DOHH2 (cell line): ENCODE data around the gene CDCA3.
"Not testable (repeated sequence)": the region's sequence is repeated elsewhere in the genome, so short reads cannot be mapped to it uniquely, and the experiment has no call there.

Experiments
- H3F3A ChIP-seq: fragments of 200-600 bp; sonication (generic), shearing (Covaris generic); 2 replicates; pipeline ENCODE4 v1.6.0; 2016; ENCODE audit warnings: antibody characterized with exemption, mild to moderate bottlenecking; ENCODE audit not compliant: control insufficient read depth, insufficient read depth
- H3K27ac ChIP-seq: fragments of 200-600 bp; sonication (generic); 2 replicates; pipeline ENCODE4 v1.5.1; 2014; ENCODE audit warnings: low read depth, mild to moderate bottlenecking, low read length, moderate library complexity
- H3K27me3 ChIP-seq: fragments of 200-600 bp; sonication (generic); 2 replicates; pipeline ENCODE4 v1.6.1; 2014; ENCODE audit warnings: mild to moderate bottlenecking, low read length, mixed read lengths; ENCODE audit not compliant: control insufficient read depth
- H3K36me3 ChIP-seq: fragments of 200-600 bp; sonication (generic); 2 replicates; pipeline ENCODE4 v1.6.1; 2014; ENCODE audit warnings: mild to moderate bottlenecking, low read length, moderate library complexity, mixed read lengths; ENCODE audit not compliant: control insufficient read depth
- H3K4me1 ChIP-seq: fragments of 200-600 bp; sonication (generic); 2 replicates; pipeline ENCODE4 v1.6.1; 2014; ENCODE audit warnings: mild to moderate bottlenecking, low read length, mixed read lengths; ENCODE audit not compliant: control insufficient read depth
- H3K4me2 ChIP-seq: fragments of 200-600 bp; sonication (generic); 2 replicates; pipeline ENCODE4 v1.6.0; 2014; ENCODE audit warnings: mild to moderate bottlenecking, low read length, moderate library complexity
- H3K4me3 ChIP-seq: fragments of 200-600 bp; sonication (generic); 2 replicates; pipeline ENCODE4 v1.5.1; 2014; ENCODE audit warnings: mild to moderate bottlenecking, low read length, mixed read lengths
- H3K79me2 ChIP-seq: fragments of 200-600 bp; sonication (generic); 2 replicates; pipeline ENCODE4 v1.6.1; 2014; ENCODE audit warnings: mild to moderate bottlenecking, low read length, mixed read lengths; ENCODE audit not compliant: control insufficient read depth
- H3K9me2 ChIP-seq: fragments of 200-600 bp; sonication (generic); replicated peaks from 2 replicates; pipeline ENCODE4 v1.6.1; 2014; ENCODE audit warnings: mild to moderate bottlenecking, low read length, mixed read lengths; ENCODE audit not compliant: control insufficient read depth
- H3K9me3 ChIP-seq: fragments of 200-600 bp; sonication (generic); 2 replicates; pipeline ENCODE4 v1.6.1; 2014; ENCODE audit warnings: antibody characterized with exemption, low read length, mixed read lengths; ENCODE audit not compliant: control insufficient read depth, insufficient read depth
- H4K20me1 ChIP-seq: fragments of 200-600 bp; sonication (generic); 2 replicates; pipeline ENCODE4 v1.6.0; 2014; ENCODE audit warnings: low read depth, mild to moderate bottlenecking, antibody characterized with exemption, low read length, moderate library complexity; ENCODE audit not compliant: control insufficient read depth, insufficient read depth
- EZH2phosphoT487 ChIP-seq: fragments of 200-600 bp; sonication (generic); IDR thresholded peaks from 2 replicates; pipeline ENCODE4 v1.6.1; 2017; ENCODE audit warnings: borderline replicate concordance, mild to moderate bottlenecking, antibody characterized with exemption, low read length, moderate library complexity, mixed read lengths
- TF ChIP-seq, protein P1 (sequence below): fragments of 200-600 bp; sonication (generic); IDR thresholded peaks from one replicate; pipeline ENCODE4 v1.5.1; 2014; ENCODE audit warnings: antibody characterized with exemption, mild to moderate bottlenecking, low read depth, low read length; ENCODE audit not compliant: poor library complexity, severe bottlenecking

Gene CDCA3

GRCh38 chr12:6883252-6883651, 32.2 kb upstream of the CDCA3 start:
- Histone ChIP-seq H3K27ac (no peak overlapping the region), H3K4me1 (no peaks in the 10 kb centered on the region), H3K4me3 (no peak overlapping the region), H3K9me3 (no peaks in the 10 kb centered on the region), H4K20me1 (no peaks in the 10 kb centered on the region), H3K9me2 (no peaks in the 10 kb centered on the region), H3K4me2 (no peak overlapping the region), H3F3A (no peaks in the 10 kb centered on the region), H3K79me2 (no peaks in the 10 kb centered on the region), H3K27me3 (no peaks in the 10 kb centered on the region), H3K36me3 (peaks cover 6% of the 10 kb centered on the region)
- no peak for TF ChIP-seq EZH2phosphoT487
- TF ChIP-seq, protein P1, sequence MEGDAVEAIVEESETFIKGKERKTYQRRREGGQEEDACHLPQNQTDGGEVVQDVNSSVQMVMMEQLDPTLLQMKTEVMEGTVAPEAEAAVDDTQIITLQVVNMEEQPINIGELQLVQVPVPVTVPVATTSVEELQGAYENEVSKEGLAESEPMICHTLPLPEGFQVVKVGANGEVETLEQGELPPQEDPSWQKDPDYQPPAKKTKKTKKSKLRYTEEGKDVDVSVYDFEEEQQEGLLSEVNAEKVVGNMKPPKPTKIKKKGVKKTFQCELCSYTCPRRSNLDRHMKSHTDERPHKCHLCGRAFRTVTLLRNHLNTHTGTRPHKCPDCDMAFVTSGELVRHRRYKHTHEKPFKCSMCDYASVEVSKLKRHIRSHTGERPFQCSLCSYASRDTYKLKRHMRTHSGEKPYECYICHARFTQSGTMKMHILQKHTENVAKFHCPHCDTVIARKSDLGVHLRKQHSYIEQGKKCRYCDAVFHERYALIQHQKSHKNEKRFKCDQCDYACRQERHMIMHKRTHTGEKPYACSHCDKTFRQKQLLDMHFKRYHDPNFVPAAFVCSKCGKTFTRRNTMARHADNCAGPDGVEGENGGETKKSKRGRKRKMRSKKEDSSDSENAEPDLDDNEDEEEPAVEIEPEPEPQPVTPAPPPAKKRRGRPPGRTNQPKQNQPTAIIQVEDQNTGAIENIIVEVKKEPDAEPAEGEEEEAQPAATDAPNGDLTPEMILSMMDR: no peak

DNA sequence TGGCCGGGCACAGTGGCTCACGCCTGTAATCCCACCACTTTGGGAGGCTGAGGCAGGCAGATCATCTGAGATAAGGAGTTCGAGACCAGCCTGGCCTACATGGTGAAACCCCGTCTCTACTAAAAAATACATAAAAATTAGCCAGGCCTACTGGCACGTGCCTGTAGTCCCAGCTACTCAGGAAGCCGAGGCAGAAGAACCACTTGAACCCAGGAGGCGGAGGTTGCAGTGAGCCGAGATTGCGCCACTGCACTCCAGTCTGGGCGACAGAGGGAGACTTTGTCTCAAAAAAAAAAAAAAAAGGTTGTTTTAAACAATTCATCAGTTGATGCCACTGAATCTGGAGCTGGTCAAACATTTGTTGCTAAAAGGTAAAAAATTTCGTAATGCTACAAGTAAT, 28.7 kb upstream of the CDCA3 start:
- peaks cover 11% of the 10 kb centered on the region for H3K36me3 ChIP-seq
- not testable (repeated sequence) for H3F3A ChIP-seq, H4K20me1 ChIP-seq, H3K79me2 ChIP-seq, H3K27ac ChIP-seq, H3K4me2 ChIP-seq, H3K9me2 ChIP-seq, H3K4me3 ChIP-seq, H3K9me3 ChIP-seq, H3K27me3 ChIP-seq, H3K4me1 ChIP-seq

DNA sequence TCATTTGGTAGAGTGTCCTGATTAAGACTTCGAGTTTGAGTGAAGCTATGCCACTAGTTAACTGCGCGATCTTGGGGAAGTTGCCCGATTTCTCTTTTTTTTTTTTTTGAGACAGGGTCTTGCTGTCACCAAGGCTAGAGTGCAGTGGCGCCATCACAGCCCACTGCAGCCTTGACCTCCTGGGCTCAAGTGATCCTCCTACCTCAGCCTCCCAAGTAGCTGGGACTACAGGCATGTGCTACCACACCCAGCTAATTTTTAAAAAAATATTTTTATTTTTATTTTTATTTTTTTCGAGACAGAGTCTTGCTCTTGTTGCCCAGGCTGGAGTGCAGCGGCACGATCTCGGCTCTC, 22.9 kb upstream of the CDCA3 start:
- not testable (repeated sequence) for H3K27ac ChIP-seq, H3K9me2 ChIP-seq, H3K9me3 ChIP-seq, H3K27me3 ChIP-seq
- peak overlapping the region; percentile 78 for H3K4me3 ChIP-seq
- peaks cover 42% of the 10 kb centered on the region for H3K4me1 ChIP-seq
- peaks cover 51% of the 10 kb centered on the region for H3K36me3 ChIP-seq
- H3K4me2 ChIP-seq: peak overlapping the region; percentile 88
- peaks cover 14% of the 10 kb centered on the region for H4K20me1 ChIP-seq
- H3K79me2 ChIP-seq: peaks cover 17% of the 10 kb centered on the region
- peaks cover 28% of the 10 kb centered on the region for H3F3A ChIP-seq

GRCh38 chr12:6873094-6874014, 22.3 kb upstream of the CDCA3 start, which contains the start of gene SPSB2:
Gene SPSB2, minus strand, starts transcription at chr12:6873303. Its CDS starts 402 bp downstream, at chr12:6872901.
- peak within 1 kb of the TSS; percentile 88 for H3K4me2 ChIP-seq
- H3K27me3 ChIP-seq: no peaks in the 10 kb centered on the region; the same call in 1 of the 2 replicates
- peaks cover 24% of the 10 kb centered on the region for H3K79me2 ChIP-seq
- H3K9me2 ChIP-seq: no peaks in the 10 kb centered on the region
- H3F3A ChIP-seq: peaks cover 32% of the 10 kb centered on the region
- peaks cover 20% of the 10 kb centered on the region for H4K20me1 ChIP-seq
- H3K4me3 ChIP-seq: peak within 1 kb of the TSS; percentile 78
- TF ChIP-seq, protein P1: no peak
- no peak for TF ChIP-seq EZH2phosphoT487
- peak within 1 kb of the TSS; percentile 61 for H3K27ac ChIP-seq
- H3K36me3 ChIP-seq: peaks cover 58% of the 10 kb centered on the region
- peaks cover 46% of the 10 kb centered on the region for H3K4me1 ChIP-seq
- H3K9me3 ChIP-seq: no peaks in the 10 kb centered on the region
